ENCODE data around the gene C1orf226.

DNA sequence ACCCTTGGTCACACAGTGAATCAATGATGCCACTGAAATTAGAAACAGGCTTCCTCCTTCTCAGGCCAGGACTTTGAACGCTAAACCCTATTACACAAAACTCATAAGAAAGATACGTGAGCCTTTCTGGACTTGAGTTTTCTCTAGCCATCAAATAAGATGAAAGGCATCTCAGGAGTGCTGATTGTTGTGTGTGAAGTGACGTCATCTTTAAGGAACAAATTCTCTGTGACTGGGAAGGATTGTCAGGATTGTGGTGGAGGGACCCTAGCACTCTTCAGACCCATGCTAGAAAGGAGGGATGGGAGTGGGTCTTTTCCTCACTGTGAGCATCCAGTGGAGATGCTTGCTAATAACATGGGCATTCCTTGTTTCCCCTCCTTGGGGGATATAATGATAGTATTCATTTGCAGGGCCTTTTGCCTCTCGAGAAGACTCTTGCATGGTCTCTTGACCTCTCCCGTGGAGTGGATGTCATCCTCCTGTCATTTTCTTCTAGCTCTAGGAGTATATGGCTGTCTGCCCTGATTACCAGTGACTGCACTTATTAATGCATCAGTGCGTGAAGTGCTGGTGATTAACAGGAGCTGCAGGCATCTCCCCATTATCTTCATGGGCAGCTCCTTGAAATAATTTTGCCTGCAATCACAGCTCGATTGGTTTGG, 44.8 kb upstream of the C1orf226 start:
- TF ChIP-seq EP300 (IDR thresholded peaks at IDR 0.05; ENCODE audit: borderline replicate concordance) (no peak), TAF1 (IDR thresholded peaks at IDR 0.05; ENCODE audit: low read depth) (no peak), NFIC (IDR thresholded peaks at IDR 0.05) (no peak)
